Islet of Langerhans (tissue), 1 donor: Measurements from ENCODE around the gene TMEM217.

Source experiments
- FAIRE-seq: peaks from one replicate; lab custom pipeline; 2011; peaks lifted over from hg19 to GRCh38; lab: Jason Lieb, UNC

The TMEM217 gene

GRCh38 chr6:37279366-37280134 is 21.6 kb upstream of the TMEM217 start:
- FAIRE-seq, result no peak

DNA sequence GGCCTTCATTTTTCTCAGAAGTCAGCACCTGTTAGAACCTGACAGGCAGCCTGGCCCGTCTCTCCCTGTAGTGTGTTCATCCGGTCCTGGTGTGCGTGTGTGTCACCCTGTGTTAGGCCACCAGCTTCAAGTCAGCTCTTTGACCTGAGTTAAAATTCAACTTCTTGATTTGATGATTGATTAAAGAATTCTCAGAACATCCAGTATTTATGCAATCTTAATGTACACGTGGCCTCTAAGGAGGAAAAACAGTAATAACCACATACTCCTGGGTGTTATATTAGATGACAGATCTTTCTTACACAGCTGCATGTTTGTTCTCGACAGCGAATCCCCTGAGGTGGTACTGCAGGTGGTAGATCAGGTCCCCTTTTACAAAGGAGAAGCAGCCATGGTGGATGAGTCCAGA is 19.1 kb upstream of the TMEM217 start:
- no peak for FAIRE-seq

DNA sequence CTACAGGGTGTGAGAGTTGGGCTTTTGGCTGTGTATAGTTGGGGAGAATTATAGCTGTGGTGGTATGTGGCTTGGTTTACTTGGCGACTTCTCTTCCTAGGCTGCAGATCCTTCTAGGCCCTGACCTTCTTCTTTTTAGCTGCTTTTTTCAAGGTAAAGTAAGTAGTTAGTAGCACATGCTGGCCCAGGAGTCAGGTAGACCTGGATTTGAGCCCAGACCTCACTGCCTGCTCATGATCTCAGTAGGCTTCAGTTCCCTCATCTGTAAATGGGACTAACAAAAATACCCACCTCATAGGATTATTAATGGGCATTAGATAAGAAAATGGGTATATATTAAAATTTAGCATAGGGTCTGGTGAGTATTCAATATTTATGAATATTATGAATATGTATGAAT is 17.4 kb upstream of the TMEM217 start:
- no peak for FAIRE-seq

DNA sequence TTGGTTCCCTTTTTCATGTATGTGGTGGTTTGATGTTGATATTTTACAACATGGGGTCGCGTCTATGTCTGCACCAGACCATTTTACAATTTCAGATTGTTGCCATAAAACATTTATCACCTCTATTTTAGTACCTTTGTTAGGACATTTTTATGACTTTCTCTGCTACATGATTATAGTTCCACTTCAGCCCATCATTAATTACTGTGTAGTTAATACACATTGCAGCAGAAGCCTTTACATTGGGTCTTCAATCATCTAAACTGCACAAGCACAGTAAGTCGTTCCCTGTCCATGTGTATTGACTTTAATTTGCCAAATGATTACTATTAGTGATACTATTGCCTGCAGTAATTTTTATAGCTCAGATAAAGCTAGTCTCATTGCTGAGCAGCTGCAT is 15.7 kb upstream of the TMEM217 start:
- no peak for FAIRE-seq

- FAIRE-seq, result no peak
Observed at GRCh38 chr6:37272834-37273566, 15.1 kb upstream of the TMEM217 start.

- no peak for FAIRE-seq
Observed at GRCh38 chr6:37269105-37269504, 11.2 kb upstream of the TMEM217 start.

DNA sequence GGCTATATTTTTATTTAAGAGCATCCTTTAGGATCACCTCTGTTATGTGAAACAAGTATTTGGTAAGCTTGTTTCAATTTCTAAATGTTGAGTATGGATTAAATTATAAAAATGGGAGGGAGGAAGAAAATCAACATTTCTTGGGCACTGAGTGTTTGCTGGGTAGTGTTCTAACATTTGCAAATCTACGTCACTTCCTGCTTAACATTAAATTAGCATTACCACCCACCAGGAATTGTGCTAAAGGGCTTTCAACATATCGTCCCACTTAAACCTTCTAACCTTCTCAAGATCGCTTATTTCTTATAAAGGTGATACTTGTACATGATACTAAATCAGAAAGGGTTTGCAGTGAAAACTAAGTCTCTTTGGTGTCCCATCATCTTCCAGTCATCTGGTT is 7.9 kb upstream of the TMEM217 start:
- FAIRE-seq, result no peak

GRCh38 chr6:37265001-37265400 is 7.1 kb upstream of the TMEM217 start:
- peak; percentile 94 for FAIRE-seq

GRCh38 chr6:37262446-37263026 is 4.6 kb upstream of the TMEM217 start:
- FAIRE-seq, result no peak

- FAIRE-seq, result no peak
Observed at GRCh38 chr6:37261198-37261597, 3.3 kb upstream of the TMEM217 start.

DNA sequence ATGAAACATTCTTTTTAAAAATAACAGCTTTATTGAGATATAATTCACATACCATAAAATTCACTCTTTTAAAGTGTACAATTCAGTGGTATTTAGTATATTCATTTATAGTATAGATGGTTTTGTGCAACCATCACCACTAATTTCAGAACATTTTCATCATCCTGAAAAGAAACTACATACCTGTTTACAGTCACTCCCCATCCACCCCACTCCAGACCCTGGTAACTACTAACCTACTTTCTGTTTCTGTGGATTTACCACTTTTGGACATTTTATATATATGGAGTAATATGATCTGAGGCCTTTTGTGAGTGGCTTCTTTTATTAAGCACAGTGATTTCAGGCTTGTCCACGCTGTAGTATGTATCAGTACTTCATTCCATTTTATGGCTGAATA is 2.5 kb upstream of the TMEM217 start:
- FAIRE-seq, result no peak

DNA sequence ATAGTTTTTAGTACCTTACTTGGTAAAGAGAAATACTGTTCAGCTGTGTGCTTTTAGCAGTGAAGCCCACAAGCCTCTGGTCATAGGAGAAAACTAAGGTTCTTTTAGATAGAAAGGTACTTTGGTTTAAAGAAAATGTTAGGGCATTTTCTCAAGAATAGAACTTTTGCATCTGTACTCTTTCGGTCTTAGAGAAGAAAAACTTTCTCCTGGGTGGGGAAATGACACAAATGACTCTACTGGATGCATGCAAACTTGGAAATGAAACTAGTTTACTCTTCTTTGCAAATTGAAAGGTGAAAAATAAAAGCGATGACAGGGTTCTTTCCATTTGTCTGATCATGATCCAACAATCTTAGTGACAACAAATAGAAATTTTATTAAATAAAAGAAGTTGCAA is 2.1 kb upstream of the TMEM217 start:
- FAIRE-seq, result no peak

DNA sequence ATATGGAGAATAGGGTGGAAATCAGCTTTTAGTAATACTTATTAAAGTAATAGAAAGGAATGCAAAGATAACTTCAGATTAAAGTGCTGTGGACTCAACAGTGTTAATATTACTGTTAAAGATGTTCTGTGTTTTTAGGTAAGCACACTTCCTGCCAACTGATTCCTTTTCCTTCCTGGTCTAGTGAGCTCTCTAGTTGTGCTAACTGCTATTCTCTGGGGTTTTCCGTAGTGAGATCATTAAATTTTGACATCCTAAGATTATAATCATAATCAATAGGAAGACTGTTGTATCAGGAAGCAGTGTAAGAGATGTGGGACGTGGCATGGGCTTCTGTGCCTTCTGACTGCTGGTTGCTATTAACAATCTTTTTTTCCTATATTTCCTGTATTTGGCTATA is 1.2 kb upstream of the TMEM217 start:
- FAIRE-seq, result no peak

- FAIRE-seq, result no peak
Observed at GRCh38 chr6:37258405-37259105, 611 bp upstream of the TMEM217 start.

DNA sequence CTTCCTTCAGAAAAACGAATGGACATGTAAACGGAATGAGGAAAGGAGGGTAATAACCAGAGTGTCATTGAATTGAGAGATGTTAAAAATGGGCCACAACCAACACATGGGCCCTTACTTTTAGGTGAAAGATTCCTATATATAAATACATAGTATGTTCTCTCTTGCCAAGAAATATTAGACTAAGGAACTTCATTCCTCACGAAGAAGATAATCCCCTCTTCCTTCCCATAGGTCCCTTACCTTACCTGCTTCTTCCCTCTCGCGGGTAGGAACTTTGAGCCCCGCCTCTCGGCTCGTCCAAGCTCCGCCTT is 667 bp downstream of the TMEM217 start:
- FAIRE-seq, result peak; percentile 84

- FAIRE-seq, result no peak
Observed at GRCh38 chr6:37256692-37257319, 1.1 kb downstream of the TMEM217 start.

DNA sequence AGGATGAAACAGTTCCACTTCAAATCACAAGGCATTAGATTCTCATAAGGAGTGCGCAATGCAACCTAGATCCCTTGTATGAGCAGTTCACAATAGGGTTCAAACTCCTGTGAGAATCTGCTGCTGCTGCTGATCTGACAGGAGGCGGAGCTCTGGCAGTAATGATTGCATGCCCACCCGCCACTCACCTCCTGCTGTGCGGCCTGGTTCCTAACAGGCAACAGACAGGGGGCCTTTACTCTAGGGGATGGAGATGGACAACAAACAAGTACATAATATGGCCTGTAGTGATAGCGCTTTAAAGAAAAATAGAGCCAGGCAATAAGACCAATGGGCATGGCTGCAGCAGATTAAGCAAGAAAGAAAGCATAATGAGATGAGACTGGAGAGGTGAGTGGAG is 3.1 kb downstream of the TMEM217 start:
- FAIRE-seq, result no peak

GRCh38 chr6:37253486-37254007 is 4.4 kb downstream of the TMEM217 start:
- FAIRE-seq, result no peak

DNA sequence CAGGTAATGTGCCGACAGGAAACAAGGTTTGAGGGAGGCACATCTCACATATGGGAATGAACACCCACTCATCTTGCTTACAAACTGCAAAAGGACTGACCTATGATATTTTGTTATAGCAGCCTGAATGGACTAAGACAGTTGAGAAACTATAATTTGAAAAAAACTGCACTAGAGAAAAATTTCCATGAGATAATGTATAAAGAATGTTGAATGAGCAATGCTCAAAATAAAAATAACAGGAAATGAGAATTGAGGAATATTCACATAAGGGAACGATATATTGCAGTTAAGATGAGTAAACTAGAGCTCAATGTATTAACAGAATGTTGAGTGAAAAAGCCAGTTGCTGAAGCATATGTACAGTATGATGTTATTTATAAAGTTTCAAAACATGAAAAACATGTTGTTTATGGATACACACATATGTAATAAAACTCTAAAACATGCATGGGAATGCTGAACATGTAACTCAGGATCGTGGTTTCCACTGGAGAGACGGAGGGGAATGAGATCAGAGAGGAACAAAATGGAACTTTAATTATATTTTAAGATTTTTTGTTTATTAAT is 6.6 kb downstream of the TMEM217 start:
- FAIRE-seq, result peak; percentile 76

GRCh38 chr6:37244430-37245310 is 13.3 kb downstream of the TMEM217 start:
- peak; percentile 90 for FAIRE-seq

DNA sequence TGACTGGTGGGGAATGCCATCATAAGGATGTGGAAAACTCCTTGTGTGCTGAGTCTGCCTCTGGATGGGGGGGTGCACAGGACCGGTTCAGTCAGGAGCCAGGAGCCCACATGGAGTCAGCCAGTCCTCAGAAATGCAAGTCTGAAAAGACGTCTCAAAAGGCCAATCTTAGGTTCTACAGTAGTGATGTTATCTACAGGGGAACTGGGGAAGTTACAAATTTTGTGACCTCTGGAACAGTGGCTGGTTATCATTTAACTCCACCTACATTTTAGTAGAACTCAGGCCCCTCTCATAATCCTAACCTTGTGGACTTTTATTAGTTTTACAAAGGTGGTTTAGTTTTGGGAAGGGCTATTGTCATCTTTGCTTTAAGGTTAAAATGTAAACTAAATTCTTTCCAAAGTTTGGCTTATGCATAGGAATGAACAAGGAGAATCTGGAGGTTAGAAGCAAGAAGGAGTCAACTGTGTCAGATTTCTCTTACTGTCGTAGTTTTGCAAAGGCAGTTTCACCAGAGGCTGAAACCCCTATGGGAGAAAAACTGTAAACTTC is 14.1 kb downstream of the TMEM217 start:
- no peak for FAIRE-seq
